Right kidney (tissue), 1 donor: ENCODE data around the gene PMEL.
"Not testable (repeated sequence)": the region's sequence is repeated elsewhere in the genome, so short reads cannot be mapped to it uniquely, and the experiment has no call there.

ENCODE experiments used
- DNase-seq: peaks from one replicate; pipeline ENCODE4 v3.0.0-alpha.2; 2016

The PMEL gene

DNA sequence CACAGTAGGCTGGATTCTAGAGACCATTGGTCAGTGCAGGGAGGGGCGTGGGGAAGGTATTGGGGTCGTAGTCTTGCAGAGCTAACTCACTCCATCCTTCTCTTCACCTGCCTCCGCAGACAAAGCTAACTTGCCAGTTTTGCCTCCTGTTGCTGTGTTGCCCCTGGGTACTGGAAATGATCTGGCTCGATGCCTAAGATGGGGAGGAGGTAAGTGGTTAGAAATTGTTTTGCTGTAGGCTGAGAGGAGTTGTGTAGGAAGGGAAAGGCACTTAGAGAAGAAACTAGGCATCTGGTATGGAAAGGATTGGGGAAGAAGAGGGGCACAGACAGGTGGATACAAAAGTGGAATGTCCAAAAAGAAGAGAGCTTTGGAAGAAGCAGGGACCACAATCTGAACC, 23.8 kb downstream of the PMEL start:
- no peak for DNase-seq

DNA sequence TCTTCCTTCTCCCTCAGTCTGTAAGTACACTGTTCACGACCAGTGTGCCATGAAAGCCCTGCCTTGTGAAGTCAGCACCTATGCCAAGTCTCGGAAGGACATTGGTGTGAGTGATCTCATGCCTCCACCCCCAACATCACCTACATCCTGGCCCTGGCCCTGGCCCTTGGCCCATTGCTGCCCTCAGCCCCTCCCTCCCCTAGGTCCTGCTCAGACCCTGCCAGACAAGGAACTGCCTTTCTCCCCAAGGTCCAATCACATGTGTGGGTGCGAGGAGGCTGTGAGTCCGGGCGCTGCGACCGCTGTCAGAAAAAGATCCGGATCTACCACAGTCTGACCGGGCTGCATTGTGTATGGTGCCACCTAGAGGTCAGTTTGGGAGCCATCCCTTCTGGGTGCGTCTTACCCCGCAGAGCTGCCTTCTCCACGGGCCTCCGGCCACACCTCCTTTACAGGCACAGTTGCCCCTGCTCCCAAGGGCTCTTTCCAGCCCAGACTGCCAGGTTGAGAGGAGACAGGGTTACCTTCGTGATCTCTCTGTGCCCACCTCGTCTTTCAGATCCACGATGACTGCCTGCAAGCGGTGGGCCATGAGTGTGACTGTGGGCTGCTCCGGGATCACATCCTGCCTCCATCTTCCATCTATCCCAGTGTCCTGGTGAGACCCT, 25.6 kb downstream of the PMEL start:
- DNase-seq, result peak; percentile 77

DNA sequence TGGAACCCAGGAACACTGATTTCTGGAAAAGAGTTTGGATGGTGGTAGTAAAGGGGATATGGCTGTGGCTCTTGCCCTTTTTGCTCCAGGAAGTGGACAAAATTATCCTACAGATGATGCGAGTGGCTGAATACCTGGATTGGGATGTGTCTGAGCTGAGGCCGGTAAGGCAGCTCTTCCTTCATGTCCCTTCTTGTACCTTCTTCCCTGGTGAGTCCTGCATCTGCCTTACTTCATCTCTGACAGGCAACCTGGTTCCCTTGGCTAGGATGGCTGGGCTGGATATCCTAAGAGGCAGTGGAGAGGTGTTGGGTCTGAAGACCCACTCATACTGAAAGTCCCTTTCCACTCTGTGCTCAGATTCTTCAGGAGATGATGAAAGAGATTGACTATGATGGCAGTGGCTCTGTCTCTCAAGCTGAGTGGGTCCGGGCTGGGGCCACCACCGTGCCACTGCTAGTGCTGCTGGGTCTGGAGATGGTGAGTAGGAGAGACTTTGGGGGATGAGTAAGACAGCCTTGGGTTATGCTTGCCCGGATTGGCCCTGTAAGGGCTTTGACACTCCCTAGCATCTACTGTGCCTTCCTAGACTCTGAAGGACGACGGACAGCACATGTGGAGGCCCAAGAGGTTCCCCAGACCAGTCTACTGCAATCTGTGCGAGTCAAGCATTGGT, 26.9 kb downstream of the PMEL start:
- no peak for DNase-seq

DNA sequence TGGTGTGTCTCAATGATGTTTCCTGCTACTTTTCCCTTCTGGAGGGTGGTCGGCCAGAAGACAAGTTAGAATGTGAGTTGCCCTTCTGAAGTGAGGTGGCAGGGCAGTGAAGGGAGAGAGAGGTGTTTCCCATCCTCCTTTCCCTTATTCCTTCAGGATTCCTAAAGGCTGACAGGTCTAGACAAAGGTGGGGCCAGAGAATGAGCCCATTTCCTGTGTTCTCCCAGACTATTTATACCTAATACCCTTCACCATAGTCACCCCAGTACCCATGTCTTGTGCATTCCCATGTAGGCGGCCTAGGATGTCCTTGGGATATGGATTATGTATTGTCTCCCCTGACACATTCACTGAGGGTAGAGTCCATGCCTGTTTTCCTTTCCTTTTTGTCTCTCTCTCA, 27.9 kb downstream of the PMEL start:
- no peak for DNase-seq

DNA sequence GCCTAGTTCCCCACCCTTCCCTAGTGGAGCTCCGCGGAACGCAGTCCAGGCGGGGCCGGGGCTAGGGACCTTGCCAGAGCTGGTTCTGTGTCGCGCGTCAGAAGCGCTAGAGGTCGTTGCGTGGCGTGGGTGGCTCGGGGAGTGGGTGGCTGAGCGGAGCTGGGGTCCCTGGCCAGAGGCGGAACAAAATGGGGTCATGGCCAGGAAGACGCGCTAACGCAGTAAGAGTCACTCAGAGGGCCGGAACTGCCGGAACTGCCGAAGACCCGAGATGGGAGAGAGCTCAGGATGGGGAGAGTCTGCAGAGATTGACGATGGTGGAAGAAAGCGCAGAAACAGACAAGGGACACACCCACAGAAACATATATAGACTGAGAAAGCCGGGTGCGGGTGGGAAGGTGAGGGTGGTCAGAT, 30.1 kb downstream of the PMEL start:
- DNase-seq, result peak; percentile 28

DNA sequence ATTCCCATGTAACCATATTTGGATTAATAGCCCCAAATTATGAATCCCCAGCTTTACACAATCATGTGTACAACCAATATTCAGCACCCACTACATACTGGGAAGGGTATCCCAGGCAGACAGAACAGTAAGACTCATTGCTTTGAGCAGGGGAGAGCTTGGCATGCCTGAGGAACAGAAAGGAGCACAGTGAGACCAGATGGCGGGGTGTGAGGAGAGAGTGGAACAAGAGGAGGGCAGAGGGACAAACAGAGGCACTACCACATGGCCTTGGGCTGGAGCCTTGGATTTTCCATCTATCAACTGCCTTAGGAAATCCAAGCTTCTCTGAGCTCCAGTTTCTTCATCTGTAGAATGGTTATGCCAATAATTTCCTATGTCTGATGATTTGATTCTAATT, 31.1 kb downstream of the PMEL start:
- DNase-seq, result no peak

DNA sequence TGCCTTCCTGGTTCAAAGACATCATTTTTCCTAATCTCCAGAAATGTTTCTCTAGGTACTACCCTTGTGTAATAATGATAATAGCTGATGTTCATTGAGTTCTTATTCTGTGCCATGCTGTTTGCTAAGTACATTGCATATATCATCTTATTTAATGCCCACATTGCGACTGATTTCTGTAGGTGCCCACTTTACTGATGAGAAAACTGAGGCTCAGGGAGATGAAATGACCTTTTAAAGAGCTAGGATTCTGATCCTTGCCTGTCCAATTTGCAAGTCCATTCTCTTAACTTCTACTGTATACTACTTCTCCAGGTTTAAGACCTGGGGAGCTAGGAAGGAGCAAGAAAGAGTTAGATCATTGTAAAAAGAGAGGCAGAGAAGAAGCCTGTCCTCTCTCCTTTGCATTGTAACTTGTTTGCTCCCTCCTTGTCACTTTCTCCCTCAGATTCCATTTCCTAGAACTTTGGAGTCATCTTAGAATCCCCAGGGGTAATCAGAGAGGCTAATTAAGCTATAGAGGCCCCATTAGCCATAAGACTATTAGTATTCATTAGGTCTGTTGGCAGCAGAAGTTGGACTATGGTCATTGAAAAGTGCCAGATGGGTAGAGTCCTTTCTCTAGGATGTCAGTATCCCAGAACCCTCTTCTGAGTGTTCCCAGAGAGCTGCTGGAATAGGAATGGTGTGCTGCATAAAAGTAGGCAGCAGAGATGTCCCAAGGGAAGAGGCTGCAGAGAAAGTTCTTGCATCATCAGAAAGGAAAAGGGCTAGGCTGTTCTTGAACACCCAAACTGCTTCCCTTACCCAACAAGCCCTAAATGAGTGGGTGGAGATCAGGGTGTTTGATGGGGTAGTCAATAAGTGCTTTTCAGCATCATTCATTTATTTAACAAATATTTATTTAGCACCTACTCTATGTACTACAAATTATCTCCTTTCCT, 31.8 kb downstream of the PMEL start:
- DNase-seq, result no peak

DNA sequence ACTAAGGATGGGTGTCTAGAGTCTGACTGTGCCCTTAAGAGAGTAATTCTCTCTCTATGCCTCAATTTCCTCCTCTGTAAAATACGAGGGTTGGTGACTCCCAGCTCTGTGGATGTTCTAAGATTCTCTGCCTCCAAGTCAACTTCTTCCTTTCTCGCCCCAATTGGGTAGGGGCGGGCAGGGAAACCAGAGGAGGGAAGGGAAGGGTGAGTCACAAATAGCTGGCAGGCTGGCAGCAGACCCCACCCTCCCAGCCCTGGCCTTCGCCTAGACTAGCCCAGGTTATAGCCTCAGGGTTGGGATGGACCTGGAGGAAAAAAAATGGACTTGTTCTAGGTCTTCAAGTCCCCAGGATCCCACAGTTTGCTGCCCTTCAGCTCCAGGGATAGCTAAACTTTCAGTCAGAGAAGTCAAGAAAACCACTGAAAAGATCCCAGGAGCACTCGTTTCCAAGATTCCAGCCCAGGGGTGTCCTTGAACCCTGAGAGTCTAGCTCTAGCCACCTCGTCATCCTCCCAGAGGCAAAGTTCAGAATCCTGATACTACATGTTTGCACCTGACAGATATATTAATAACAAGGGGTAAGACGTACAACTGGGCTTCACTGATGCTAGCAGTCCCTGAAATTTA, 32.6 kb downstream of the PMEL start:
- no peak for DNase-seq

DNA sequence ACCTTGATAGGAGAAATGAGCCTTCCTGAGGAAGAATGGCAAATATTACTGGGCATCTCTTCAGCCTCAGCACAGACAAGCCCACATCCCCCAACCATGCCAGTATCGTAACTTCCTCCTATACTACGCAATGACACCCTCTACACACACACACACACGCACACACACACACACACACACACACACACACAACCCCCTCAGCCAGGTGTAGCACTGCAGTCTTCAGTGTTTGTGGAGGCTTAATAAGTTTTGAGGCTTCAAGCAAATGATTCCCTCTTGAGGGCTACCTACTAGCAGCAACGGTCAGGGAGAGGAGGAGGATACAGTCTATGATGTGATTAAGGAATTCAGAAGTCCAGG, 33.3 kb downstream of the PMEL start:
- peak; percentile 59 for DNase-seq

DNA sequence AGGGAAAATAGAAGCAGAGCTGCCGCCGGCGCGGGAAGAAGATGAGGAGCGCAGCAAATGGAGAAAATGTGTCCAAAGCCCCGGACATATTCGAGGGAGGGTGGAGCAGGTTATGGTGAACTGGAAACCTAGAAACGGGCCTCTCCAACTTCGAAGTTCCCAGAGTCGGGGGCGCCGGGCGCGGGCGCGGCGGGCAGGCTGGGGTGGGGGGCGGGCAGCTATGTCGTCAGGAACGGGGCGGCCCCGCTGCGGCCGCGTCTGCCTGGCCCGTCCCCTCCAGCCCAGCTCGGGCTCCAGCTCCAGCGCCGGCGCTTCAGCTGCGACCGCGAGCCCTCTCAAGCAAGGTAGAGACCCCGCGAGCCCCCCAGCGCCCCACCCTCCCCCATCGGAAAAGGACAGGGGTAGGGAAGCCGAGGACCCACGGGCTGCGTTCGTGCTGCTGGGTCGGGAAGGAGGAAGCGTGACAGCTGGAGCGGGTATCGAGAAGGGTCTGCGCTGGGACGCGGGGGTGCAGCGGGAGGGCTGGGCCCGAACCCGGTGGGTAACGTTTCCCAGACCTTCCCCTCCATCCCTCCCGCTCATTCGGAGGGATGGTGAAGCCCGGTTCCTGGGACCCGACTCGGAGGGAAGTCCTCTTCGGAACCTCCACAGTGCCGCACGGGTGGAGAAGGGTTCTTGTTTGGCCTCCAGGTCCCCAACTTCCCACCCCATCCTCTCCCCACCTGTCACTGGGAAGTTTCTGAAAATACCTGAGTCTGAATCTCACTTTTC, 33.9 kb downstream of the PMEL start:
- DNase-seq, result peak; percentile 67

DNA sequence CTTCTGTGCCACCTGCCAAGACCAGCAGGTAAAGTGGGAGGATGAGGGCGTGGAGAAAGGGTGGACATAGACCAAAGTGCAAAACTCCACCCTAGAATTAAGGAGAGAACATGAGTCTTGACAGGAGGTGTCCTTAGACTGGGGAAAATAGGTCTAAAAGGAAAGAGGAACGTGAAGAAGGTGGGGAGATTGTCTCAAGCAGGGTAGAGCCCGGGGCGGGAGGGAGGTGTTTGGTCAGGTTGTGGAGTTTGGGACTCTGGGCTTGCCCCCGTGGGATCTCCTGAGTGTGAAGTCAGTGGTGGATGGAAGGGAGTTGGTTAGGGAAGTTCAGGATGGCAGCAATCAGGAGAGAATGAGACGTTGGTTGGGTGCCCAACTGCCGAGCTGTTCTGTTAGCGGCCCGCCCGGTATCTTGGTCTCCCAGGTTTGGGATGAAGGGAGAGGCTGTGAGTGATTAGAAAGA, 34.5 kb downstream of the PMEL start:
- DNase-seq, result no peak

DNA sequence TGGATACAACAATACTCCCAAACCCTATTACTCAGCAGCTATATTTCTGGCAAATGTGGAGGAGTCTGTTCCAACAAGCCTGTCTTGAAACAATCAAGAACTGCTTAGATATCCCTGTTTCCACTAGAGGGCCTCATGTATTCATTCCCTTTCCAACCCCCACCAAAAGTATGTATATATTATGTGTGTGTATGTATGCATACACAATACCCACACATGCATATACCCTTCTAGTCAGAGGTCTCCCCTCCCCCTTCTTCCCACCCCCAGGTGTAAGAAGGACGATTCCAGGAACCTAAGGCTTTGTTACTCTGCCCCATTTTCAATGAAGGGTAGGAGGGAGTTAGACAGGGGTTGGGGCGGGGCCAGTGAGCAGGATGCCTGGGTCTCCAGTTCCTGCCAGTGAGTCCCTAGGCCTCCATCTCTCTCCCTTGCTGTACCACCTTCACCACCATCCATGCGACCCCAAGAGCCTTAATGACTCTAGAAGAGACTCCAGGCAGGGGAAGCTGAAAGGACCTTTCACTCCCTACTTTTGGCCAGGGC, 35.0 kb downstream of the PMEL start, which contains the start of gene DGKA:
TSS of gene DGKA (plus strand) at position 392 of the 546 bp plus-strand sequence. CDS start 5,342 bp downstream, outside the sequence.
- peak; percentile 48 for DNase-seq

DNA sequence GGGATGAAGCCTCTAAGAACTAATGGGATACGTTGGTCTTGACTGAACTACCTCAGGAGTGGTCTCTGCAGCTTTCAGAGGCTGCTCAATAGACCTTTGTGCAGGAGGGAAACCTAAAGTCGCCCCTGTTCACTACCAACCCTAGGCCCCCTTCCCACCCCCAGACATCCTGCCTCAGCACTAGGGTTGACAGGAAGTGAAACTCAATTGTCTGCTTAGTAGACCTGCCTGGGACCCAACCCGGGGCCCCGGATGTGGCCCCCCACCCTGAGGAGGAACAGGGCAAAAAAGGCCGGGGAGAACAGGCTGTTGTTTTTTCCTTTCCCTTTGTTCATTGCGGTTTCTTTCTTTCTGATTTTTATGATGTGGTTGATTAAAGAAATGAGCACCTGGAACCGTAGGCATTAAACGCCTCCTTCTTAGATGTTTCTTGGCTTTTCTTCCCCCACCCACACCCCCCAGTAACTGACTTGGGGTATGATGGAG, 36.5 kb downstream of the PMEL start:
- DNase-seq, result no peak

DNA sequence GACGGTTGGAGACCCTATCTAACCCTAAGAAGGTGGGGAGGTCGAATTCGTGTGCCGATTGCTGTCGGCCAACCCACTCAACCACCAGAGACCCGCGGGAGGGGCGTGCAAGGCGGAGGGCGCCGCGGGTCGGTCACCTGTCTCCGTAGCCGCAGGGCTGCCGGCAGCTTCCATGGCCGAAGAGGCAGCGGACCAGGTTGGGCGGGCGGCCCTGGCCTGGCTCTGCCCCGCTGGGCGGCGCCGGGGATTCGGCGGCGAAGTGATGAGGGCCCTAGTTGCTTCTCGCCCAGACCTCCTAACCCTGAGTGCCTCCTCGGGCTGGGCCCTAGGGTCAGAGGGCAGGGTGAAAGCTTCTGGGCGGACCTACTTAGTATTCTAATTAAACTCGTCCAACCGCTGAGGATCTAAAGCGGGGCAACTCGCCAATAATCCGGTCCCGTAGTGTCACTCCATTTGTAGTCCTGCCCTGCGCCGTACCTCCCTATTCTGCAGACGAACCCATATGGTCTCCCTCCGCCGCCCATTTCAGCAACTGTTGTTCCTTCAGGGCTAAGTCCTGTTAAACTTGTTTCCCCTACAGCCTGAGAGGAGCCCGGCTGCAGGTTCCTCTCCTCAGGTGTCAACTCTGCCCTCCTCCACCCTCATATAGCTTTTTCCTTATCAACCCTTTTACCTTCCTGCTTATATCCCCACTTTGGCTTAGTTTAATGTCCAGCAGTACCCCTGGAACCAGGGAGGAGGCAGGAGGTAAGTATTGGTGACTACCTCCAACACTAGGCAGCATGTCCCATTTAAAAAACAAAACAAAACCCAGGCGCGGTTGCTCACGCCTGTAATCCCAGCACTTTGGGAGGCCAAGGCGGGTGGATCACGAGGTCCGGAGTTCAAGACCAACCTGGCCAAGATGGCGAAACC, 38.0 kb downstream of the PMEL start, which contains the start of gene PYM1:
TSS of gene PYM1 (minus strand) at position 307 of the 915 bp plus-strand sequence. CDS start at position 174, 133 bp downstream.
- peak; percentile 91 for DNase-seq

DNA sequence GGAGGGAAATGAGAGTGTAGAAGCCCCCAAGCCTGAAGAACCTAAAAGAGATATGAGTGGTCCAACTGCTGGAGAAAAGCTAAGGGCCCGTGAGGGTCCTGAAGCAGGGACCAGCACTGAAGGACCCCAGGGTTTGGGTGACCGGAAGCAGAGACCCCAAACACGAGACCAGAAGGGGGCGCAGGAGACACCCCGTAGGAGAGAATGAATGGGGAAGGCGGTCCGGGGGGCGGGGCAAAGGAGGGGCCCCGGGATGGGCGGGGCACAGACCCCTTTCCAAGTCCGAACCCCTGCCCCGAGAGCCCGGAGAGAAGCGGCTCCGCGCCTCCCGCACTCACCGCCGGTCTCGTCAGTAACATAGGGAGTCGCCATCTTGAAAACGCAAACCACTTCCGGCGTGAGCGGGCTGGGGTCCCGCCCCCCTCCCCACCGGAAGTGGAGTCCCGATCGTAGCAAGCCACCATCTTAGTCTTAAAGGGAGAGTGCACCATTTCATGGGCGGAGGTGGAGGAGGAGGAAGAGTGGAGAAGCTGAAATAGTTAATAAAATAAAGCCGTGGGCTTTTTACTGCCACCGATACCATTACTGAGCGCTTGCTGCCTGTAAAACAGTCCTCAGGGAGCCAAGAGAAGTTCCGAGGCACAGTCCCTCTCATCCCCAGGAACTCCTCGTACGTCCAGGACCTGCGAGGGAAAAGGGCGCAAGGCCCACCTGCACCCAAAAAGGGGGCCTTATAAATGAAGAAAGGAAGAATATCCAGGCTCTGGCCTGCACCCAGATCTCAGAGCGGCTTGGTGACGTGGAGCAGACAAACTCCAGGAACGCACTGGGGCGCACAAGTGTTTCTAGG, 38.9 kb downstream of the PMEL start:
- DNase-seq, result peak; percentile 93

DNA sequence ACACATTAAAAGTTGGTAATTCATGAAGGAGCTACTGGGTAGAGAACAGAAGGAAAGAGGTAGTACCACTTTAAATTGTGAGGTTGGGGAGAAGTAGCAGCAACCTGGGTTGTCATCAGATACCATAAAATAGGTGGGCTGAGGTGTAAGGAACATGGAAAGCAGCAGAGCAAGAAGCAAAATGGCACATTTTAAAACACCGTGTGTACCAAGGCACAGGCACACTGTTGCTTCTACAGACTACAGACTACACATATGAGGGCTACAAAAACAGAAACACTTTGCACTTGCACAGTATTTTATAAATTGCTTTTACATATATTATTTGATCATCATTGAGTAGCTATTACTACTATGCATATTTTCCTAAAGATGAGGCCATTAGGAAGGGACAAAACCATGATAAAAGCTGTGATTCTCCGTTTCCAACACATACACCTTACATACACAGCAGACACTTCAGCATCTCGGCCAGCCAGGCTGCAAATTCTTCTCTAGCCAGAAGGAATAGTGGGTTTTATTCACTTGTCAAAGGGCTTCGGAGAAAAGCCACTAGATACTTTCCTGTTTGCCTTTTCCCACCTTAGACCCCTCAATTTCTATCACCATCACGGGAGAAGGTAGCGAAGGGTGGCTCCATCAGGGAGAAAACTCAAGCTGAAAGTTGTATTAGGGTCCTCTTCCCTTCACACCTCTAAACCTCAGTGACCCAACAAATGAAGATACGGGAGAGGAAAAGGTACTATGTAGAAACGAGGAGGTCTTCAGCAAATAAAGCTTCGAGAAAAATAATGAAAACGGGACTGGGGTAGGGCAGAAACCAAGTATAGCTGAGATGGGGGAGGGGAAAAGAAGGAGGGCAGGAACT, 39.7 kb downstream of the PMEL start:
- DNase-seq, result no peak

DNA sequence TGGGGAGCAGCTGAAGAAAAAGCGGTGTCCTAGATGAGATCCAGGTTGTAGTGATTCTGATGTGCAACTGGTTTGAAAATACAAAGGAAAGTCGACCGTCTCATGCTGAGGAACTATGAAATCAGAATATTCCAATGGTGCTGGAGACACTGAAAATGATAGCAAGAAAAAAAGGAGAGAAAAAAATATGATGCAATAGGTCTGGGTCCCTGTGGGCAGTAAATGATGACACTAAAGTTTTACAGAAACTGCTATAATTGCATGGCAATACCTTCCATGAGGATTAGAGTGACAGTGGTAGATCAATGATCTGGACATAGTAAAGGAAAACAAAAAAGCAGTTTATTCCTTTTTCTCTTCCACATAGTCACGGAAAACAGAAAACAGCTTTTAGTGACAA, 40.5 kb downstream of the PMEL start:
- DNase-seq, result no peak

DNA sequence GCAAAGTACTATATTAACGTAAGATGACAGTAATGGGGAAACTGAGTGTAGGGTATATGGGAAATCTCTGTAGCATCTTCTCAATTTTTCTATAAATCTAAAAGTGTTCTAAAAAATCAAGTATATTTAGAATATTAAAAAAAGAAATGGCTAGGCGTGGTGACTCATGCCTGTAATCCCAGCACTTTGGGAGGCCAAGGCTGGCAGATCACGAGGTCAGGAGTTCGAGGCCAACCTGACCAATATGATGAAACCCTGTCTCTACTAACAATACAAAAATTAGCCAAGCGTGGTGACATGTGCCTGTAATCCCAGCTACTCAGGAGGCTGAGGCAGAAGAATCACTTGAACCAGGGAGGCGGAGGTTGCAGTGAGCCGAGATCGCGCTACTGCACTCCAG, 42.2 kb downstream of the PMEL start:
- DNase-seq, result not testable (repeated sequence)
